AML-193 (cell line): ENCODE measurements around the gene ELMO1.

ENCODE experiments used
- DNase-seq, 2 experiments: peaks; one replicate each; lab custom pipeline; 2025; lab: John Stamatoyannopoulos, UW

The ELMO1 gene

DNA sequence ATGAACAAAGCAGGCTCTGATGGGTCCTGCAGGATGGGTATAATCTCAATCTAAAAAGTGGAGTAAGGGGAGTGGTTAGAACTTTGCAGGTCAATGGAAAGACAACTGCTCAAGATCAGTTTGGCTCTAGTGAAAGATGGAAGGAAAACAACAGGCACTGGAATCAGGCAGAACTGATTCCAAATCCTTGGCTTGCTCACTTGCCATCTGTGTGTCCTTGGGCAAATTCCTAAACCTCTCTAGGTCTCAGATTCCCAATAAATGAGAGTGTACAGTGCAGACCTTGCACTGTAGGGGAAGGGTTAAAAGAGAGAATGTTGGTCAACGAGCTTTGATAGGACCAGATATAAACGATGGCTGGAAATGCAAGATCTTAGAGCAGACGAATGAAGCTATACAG lies 538.3 kb downstream of the ELMO1 start:
- DNase-seq, result no peak

DNA sequence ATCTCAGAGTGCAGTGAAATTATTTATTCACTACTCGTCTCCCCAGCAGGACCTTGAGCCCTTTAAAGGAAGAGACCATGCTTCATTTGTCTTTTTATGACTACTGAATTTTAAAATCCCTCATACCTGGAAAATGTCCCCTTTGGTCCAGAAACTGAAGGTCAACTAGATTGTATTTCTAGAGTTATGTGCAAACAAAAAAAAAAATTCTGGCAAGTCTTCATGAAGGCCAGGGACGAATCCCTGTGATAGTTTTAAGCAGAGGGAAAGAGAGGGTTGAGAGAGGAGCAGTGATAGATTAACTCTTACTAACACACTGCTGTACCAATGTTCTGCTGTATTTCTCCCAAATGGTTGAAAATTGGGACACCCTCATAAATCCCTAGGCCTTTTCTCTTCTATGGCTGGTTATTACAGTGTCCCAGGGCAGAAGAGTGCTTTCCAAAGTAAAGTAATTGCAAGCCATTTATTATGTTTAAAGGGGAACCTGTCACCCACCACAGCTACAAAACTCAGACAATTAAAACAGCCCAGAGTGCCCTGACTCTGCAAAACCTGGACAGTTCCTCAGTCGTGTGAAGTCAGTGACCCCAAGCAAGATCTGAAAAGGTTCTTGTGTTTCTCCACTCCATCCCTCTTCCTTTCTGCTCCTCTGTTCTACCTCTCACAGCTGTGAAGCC lies 541.6 kb downstream of the ELMO1 start:
- no peak for DNase-seq

DNA sequence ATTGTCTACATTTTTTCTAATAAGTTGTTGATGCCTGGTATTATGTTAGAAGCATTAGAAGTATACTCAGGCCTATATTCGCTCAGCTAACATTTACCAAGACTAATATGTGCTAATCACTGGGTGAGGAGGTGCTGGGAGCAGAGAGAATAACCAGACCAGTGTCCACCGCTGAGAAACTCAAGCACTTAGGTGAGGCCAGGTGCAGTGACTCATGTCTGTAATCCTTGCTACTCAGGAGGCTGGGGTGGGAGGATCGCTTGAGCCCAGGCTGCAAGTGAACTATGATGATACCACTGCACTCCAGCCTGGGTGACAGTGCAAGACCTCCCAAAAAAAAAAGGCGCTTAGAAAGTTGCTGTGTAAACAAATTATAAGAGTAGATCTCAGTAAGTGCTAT lies 542.2 kb downstream of the ELMO1 start:
- no peak for DNase-seq

DNA sequence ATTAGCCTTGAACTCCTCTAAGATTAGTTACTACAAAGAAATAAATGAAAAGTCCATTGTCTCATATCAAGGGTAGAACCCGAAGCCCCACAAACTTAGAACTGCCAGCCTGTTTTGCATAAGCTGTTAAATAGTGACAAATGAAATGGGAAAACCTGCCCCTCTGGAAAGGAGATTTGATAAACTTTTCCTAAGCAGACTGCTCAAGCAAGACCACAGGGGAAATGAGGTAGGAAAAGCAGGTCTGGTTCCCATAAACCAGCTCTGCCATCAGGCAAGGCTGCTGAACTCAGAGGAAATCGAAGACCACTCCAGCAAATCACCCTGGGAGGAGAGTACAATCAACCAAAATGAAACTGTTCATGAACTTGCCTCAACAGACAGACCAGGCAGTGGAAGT lies 542.8 kb downstream of the ELMO1 start:
- DNase-seq, result no peak

DNA sequence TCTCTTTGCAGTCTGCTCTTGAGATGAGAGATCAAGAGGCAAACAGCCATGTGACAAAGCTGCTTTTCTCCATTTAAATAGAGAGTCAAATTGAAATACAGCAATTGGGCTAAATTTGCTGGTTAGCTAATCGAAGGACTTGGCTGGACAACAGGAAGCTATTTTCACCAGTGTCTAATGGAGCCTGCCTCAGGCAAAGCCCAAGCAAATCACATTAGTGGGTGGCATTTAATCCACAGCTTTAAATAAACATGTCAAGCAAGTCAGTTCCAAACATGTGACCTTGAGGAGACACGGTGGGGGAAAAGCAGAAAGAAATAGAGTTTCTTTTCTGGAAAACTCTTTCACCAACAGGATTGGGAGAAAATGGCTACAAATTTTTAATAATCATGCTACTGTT lies 543.9 kb downstream of the ELMO1 start:
- DNase-seq, result no peak

DNA sequence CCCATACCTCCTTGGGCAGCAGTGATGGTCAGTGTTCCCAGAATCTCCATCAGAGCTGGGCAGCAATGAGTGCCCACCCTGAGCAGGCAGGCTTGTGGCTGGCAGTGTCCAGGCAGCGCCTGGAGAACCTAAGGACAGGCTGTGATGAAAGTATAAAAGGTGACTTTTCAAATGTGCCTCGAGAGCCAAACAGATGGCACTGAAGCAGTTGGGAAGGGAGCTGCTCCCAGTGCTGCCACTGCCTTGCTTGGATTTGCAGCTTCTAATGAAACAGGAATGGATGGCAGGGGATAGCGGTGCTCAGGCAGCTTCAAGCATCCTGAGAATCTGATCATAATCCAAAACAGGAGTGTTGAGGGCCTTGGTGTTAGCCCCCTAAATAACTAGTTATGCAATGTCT lies 544.6 kb downstream of the ELMO1 start:
- DNase-seq, result no peak

DNA sequence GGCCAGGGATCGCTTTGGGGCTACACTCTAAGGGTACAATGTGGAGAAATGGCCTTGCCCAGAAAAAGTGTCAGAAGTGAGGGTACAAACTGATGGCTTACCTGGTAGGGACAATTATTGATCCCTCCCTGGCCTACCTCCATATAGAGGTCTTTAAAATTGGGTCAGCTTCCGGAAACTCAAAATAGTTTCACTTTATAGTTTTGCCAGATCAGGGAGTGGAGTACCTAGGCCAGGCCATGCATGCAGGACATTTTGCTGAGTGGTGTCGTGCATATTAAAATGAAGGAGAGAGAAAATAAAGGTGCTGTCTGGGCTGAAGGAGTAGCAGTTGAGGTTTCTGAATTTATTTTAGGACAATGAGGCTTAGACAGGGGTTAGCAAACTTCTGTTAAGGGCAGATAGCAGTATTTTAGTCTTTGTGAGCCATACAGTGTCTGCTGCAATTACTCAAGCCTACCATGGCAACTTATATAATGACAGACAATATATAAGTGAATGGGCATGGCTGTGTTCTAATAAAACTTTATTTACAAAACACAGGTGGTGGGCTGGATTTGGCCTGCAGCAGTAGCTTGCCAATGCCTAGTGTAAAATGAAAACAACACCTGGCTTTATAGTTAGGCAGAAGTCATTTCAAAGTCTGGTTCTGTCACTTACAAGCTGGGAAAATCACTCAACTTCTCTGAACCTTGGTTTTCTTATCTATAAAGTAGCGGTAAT lies 547.5 kb downstream of the ELMO1 start:
- no peak for DNase-seq

DNA sequence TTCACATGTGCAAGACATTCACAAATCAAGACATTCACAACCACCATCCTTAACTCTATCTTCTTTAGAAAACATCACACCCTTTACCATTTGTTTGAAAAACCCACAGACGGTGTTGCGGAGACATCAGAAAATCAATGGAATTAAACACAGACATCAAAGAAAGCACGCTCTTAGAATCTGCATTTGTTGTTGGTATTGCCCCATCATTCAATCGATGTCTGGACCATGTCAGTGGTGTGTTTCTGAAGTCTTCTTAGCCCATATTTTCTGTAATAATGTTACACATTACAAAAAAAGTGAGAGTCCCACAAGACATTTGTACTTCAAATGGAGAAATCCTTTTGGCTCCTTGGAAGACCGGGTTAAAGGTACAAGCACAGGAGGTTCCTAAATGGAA lies 550.5 kb downstream of the ELMO1 start:
- DNase-seq, result no peak

DNA sequence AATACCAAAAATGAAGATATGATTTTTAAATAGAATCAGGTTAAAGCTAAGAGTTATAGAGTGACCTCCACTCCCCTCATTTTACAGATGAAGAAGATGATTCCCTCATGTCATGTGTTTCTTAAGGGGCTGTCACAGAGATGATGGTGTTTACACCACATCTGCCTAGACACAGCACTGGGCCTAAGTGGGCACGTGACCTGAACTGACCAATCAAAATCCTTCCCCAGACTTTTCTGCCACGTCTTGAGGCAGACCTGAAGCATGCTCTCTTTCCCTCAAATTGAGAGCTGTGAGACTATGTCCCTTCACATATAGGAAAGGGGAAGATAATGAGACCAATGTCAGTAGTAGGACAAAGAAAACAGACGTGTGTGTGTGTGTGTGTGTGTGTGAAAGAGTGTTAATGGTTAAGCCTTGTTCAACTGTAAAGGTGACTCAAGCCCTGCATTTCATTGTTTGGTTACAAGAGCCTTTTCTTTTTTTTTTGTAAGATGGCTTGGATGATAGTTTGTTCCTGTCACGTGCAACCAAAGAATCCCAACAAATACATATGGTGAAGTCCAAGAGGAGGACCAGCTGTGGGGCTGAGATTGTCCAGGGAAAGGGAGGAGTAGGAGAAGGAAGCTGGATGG lies 551.6 kb downstream of the ELMO1 start:
- no peak for DNase-seq

DNA sequence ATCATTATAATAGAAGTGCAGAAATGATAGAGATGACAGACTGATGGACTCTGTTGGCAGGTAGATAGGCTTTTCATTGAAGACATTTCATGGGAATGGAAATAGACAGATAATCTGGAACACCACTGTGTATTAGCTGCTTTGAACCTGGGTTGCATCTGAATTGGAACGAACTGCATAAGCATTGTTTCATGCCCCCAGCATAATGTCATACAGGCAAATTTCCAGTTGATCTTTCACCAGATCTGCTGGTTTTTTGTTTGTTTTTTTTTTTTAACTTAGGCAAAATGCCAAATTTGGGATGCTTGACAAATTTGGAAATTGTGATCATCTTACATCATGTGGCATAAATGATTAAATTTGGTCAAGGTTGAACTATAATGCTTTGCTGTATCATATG lies 552.2 kb downstream of the ELMO1 start:
- DNase-seq, result no peak

DNA sequence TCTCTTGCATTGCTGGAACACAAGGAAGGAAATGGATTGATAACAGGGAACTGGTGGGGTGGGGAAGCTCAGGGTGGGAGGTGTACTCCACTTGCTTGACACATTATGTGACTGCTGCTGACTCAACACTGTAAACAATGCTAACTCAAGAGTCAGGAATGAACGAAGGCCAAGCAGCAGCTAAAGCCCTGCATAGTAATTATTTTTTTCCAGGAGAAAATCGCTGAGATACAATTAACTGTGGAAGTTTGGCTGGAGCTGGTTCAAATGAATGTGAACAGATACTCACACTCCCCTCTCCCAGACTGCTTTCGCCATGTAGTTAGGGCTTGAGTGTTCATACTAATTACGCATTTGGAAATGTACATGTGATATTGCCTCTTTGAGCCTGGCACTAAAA lies 553.5 kb downstream of the ELMO1 start:
- DNase-seq, result no peak

DNA sequence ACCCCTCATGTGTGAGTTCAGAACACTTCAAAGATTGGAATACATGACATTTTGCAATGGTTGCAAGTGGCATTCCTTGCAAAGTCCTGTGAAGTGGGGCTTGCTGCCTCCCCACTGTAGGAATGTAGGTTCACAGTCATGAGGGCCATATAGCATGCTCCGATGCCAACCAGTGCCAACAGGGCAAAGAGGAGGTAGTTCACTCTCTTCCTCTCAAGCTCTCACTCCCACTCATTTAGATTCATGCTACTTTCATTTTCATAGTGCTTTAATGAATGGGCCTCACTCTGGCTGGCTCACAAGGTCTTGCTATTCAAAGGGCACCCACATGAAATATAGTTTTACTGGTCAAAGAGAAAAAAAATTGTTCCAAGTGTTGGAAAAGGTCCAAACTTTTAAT lies 554.5 kb downstream of the ELMO1 start:
- DNase-seq, result no peak

DNA sequence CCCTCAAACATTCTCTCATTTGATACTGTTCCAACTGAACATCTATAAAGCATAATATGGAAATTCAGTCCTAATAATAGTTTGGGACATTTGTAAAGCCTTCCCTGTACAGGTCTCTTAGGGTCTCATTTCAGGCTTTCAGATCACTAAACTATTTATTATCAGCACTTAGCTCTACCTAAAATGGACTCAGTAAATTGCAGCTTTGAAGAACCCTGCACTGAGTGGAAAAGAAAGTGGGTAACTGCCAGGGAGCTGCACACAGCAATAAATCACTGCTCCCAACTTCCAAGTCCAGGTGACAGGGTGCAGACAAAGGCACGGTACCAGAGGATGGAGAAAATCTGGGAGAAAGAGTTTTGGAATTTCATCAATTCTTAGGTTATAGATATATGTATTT lies 559.5 kb downstream of the ELMO1 start:
- DNase-seq, result no peak

DNA sequence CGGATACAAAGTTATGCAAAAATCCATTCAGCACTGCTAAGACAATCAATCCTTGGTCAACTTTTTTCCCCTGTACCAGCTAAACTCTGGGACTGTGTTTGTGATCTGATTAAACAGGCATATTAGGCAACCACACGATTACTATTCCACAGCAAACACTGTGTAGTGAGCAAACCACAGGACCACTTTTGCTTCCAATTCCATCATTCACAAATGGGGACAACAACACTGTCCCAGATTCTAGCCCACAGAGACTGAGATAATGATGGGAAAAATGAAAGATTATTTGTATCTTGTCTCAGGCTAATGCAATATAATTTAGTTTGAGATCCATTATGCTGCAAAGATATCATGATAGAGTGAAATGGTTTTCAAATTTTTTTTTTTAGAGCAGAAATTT lies 560.7 kb downstream of the ELMO1 start:
- DNase-seq, result no peak

DNA sequence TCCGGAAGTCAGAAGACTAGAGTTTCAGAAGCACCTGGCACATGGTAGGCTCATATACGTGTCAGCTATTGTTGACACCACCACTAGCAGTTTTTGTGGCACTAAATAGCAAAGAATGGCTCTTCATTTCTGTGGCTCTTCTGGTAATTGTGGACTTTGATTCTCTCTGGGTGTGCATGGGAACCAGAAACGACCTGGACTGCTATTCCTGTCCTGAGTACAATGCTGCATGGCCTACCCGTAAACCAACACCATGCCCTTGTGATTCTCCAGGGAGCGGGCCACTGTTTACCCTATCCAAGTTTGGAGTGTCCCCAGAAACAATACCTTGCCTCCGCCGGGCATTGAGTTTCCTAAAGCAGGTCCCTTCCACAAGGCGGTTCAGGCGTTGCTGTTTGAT lies 561.4 kb downstream of the ELMO1 start:
- DNase-seq, result no peak

DNA sequence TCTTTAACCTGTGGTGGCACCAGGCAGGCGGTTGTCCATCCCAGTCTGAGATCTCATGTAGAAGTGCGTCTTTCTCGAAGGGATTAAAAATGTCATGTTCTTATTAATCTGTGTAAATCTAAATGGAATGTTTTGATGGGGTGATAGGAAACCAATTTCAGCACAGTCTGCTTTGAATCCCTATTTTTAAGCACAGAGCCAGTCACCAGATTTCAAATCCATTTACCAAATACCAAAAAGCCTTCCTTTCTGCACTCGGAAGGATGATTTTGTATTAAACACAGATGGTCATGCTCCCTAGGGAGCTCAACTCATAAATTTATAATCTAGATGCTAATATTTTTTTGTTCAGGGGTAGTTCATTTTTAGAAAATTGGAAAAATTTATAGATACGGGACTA lies 563.8 kb downstream of the ELMO1 start:
- no peak for DNase-seq

DNA sequence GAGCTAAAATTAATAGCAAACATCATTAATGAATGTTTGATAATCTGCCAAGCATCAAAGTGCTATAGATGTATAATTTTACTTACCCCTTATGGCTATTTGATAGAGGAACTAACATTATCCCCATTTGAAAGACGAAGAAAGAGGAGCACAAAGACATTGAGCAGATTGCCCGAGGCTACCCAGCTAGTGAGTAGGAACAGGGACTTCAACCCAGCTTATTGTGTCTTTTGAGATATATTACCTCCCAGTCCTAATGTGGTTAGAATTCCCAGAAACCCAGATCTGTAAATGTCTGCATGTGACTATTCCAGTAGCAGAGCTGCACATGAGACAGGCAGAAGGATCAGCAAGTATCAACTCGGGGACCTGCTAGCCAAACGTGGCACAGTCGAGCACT lies 564.3 kb downstream of the ELMO1 start:
- no peak for DNase-seq

DNA sequence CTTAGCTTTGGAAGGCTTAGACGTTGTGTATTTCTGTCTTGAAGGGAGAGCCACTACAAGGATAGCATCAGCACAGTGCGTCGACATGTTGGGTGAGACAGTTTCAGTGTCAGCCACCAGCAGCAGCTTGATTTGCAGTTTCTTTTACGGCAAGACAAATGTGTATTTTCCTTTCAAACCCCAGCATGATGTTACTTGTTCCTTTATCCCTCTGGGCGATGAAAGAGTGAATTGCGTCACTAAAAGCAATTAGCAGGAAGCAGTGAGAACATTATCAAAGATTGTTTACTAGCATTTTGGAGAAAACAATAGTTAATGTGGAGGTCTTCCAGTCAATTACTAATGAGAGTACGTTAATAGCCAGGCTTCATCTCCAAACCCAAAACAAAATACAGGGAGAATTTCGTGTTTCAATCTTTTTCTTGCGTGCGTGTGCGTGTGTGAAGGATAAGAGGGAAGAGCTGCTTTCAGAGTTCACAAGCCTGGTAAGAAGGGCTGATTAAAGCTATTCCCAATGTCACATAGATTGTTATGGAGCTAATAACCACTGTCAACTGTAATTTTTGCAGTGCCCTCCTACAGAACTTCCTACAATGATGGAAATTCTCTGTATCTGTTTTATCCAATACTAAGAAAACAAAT lies 567.3 kb downstream of the ELMO1 start:
- DNase-seq, result no peak

DNA sequence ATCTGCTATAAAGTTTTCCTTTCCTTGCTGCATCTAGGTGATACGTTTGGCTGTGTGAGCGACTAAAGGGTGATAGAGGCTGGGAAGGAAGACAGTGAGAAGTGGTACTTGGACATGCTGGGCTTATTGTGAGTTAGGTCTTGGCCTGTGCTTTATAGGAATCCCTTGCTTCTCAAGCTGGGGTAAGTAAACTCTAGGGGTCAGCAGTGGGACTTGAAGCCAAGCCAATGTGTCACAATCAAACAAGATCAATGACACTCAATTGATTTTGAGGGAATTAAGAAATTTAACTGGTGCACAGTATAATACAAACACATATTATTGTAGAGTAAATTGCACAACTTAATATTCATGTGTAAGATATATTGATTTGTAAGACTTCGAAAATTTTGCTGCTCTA lies 568.6 kb downstream of the ELMO1 start:
- DNase-seq, result no peak

DNA sequence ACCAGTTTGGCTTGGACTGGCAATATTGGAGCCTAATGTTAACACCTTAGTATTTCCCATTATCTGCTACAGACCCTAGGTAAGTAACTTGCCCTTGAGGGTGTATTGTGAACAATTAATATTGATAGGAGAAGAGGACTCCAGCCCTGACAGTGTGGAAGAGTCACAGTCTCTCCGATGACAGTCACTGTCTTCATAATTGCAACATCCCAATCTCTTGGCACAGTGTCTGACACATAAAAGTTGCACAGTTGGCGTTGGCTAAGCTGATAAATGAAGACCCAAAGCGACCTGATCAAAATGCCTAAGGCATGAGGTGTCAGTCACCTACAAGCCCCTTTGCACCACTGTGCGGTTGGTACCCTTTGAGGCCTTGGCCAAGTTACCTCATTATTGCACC lies 569.6 kb downstream of the ELMO1 start:
- DNase-seq, result no peak

DNA sequence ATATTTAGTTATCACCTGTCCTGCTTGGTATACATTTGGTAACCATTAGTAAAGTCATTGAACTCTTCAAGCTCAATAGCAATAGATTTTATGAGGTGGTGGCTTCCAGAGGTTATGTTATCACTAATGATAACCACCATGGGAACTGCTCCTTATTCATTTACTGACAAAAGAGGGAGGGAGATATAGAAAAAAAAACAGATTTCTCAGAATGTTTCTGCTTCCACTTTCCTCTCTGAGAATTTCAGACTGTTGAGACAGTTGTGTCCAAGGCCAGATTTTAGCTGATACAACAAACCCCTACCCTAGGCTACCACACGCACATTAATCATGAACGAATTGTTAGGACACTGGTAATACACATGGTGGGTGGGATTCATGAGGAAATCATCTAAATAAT lies 570.4 kb downstream of the ELMO1 start:
- DNase-seq, result no peak

DNA sequence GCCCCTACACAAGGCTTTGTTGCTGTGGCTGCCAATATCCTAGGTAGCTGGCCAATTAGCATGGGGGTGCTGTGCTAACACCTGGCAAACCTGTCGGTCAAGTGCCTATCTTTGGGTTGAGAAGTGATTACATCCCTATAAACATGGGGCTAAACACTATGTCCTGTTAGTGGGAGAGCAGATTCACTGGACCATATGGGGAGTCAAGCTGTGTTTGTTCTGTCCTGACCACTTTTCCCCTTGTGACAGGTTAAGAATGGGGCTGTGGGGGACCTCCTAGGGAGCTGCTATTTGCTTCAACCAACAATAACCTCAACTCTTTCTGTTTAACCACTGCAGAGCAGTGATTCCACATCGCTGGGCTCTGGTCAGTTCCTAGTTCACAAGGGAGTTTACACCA lies 572.9 kb downstream of the ELMO1 start:
- DNase-seq, result no peak

DNA sequence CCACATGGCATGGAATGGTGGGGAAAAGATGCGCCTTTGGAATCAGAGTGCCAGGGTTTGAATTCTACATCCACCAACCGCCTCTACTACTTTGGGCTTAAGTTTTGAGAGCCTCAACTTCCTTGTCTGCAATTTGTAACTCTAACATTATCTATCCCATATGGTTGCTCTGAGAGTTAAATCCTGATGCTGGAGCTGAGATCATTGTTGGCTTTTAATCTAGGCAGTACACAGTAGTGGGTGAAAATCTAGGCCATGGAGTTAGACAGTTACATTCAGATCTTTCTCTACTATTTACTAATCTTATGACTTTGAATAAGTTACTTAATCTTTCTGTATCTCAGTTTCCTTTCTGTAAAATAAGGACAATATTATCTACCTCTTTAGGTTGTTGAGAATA lies 574.6 kb downstream of the ELMO1 start:
- no peak for DNase-seq
